GM12874 (cell line): ENCODE data around the gene ITGAD.
A peak's percentile ranks its signal among the peaks of the same experiment; 100 is the strongest.

ENCODE experiments used
- TF ChIP-seq, protein P1 (sequence below): IDR thresholded peaks from 2 replicates; pipeline ENCODE4 v1.5.1; 2011; ENCODE audit warnings: low read depth, mild to moderate bottlenecking, control low read depth, low read length, moderate library complexity; ENCODE audit not compliant: insufficient read depth

Gene ITGAD

DNA sequence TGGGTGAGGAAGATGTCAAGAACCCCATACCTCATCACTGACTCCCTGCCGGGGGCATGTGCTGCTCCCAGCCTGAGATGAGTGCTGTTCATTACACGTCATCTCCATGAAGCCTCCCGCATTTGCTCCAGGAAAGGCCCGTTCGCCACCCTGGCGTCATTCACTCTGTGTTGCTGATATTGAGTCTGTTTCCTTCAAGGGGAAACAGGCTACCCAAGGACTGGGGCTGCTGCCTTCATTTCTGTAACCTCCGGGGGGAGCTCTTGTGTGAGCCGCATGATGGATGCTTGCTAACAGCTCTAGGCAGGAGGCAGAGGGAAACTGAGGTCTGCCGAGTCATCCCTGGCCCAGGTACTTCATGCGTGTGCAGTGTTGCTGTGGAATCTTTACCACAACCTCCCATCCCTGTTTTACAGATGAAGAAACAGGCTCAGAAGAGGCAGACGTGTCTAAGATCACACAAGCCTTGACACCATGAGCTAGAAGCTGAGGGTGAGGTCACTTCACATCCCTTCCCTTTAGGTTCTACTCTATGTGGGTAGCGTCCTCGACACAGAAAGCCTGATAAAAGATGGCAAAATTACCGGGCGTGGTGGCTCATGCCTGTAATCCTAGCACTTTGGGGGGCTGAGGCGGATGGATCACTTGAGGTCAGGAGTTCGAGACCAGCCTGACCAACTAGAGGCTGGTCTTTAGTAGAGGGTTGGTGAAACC, 62.6 kb downstream of the ITGAD start:
- TF ChIP-seq, protein P1, sequence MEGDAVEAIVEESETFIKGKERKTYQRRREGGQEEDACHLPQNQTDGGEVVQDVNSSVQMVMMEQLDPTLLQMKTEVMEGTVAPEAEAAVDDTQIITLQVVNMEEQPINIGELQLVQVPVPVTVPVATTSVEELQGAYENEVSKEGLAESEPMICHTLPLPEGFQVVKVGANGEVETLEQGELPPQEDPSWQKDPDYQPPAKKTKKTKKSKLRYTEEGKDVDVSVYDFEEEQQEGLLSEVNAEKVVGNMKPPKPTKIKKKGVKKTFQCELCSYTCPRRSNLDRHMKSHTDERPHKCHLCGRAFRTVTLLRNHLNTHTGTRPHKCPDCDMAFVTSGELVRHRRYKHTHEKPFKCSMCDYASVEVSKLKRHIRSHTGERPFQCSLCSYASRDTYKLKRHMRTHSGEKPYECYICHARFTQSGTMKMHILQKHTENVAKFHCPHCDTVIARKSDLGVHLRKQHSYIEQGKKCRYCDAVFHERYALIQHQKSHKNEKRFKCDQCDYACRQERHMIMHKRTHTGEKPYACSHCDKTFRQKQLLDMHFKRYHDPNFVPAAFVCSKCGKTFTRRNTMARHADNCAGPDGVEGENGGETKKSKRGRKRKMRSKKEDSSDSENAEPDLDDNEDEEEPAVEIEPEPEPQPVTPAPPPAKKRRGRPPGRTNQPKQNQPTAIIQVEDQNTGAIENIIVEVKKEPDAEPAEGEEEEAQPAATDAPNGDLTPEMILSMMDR: peak; percentile 58

DNA sequence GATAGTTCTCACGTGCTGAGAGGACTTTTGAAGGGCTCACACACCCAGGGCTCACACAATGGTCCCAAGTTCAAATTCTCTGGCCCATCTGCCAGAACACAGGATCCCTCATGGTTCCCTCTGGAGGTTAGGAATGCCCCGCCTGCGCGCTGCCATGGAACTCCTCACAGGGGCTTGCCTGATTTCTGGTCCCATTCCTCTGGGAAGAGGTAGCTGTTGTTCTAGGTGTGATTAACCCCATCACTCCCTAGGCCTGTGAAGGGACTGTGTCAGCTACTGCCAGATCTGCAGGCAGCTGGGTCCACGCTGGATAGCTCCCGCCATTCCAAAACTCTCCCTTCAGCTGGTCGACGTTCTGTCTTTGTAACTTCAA, 63.8 kb downstream of the ITGAD start:
- TF ChIP-seq, protein P1: no peak

DNA sequence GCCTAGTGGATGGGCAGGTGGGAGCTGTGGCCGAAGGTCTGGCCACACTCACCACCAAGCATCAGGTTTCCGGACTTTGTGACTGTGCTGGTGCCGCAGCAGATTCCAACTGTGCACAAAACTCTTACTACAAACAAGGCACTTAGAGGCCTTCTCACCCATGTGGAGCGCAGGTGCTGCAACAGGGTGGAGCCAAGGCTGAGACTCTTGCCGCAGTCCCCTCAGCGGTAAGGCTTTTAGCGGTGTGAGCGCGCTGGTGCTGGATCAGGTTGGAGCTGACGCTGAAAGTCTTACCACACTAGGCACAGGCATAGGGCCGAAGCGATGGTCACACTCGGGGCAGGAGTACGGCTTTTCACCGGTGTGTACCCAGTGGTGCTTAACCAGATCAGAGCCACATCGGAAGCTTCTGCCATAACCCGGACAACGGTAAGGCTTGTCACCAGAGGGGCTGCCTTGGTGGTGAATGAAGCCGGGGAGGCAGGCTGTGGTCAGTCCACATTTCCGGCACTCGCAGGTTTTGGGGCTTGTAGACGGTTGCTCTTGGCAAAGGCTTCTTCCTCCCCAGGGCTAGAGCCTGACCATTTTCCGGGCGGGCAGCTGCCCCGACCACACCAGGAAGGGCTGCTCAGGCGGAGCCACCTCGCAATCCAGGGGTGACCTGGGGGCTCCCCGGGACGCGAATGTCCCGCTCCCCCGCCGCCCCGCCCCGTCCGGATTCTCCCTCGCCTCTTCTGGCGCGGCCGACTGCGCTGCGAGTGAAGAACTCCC, 65.1 kb downstream of the ITGAD start:
- TF ChIP-seq, protein P1: peak; percentile 52

DNA sequence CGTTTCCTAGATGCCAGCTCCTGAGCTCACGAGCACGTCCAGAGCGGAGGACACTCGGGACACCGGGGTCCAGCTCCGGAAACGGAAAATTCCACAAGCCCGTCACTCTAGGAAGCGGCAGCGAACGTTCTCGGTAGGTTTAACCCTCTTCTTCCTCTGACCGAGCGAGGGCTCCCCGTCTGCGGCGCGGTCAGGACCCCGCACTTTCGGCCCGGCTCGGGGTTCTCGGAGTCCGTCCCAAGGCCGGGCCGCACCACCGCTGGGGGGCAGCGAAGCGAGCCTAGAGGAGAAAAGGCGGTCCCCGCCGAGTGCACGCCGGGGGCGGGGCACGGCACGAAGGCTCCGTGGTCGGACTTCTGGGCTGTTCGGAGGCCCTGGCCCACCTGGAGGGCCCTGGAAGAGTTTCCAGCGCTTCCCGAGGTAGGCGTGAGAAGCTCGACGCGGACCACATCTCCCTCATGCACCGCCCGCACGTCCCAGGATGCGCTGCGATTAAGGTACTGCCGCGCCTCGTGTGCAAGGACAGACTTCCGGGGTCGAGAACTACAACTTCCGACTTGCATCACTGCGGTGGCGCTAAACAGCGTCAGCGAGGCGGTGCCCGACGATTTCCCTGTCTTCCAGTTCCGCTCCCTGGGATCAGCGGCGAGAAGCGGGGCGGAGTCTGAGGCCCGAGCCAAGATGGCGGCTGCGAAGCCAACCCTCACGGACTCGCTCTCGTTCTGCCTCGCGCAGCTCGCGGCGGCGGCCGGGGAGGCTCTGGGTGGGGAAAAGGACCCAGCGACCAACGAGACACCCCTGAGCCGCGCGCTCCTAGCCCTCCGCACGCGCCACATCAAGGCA, 65.9 kb downstream of the ITGAD start, which contains the start of gene ARMC5:
TSS of gene ARMC5 (plus strand) at position 658 of the 843 bp plus-strand sequence. CDS start at position 682, 24 bp downstream.
- TF ChIP-seq, protein P1: peak; percentile 76

DNA sequence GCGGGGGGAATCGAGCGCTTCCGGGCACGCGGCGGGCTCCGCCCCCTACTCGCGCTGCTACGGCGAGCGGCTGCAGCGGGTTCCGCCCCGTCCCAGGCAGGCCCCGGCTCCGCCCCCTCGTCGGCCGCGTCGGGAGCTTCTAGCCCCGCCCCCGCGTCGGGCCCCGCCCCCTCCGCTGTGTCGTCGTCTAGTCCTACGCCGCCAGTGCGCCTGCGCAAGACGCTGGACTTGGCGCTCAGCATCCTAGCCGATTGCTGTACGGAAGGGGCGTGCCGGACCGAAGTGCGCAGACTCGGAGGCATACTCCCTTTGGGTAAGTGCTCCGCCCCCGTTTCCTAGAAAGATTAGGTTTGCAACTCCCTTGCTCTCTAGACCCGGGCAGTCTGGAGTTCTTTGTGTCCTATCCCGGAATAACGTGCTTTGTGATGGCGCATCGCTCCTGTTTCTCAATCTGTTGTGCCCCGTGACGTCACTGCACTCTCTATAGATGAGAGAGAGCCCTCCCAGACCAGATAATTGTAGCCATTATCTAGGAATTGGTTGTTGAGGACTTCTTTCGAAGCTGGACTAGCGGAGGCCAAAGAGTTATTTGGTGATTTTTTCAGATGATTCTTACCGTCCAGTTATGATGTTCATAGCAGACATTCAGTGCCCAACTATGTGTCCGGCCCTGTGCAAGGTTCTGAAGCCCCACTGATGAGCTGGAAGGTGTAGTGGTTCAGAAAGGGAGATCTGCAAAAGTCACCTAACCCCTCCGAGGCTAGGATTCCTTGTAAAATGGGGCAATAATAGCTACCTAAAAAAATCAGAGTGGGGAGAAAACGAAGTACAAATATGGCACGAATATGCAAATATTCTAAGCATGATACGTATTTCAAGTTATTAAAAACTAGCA, 66.8 kb downstream of the ITGAD start:
- TF ChIP-seq, protein P1: no peak

DNA sequence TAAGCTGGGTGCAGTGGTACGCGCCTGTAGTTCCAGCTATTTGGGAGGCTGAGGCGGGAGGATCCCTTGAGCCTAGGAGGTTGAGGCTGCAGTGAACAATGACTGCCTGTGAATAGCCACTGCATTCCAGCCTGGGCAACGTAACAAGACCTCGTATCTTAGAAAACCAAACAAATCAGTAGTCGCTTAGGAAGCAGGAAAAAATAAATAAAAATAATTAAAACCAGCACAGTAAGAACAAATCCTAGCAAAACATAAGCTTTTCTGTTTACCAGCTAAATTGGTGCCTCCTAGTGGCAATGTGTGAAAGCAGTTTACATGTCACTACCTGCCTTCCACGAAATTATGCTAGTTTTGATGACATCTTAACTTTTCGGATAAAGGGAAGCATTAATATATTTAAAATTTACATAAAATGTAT, 67.5 kb downstream of the ITGAD start:
- TF ChIP-seq, protein P1: peak; percentile 65
